ENCODE measurements around the gene TSPAN32.

Gene TSPAN32, protein sequence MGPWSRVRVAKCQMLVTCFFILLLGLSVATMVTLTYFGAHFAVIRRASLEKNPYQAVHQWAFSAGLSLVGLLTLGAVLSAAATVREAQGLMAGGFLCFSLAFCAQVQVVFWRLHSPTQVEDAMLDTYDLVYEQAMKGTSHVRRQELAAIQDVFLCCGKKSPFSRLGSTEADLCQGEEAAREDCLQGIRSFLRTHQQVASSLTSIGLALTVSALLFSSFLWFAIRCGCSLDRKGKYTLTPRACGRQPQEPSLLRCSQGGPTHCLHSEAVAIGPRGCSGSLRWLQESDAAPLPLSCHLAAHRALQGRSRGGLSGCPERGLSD

DNA sequence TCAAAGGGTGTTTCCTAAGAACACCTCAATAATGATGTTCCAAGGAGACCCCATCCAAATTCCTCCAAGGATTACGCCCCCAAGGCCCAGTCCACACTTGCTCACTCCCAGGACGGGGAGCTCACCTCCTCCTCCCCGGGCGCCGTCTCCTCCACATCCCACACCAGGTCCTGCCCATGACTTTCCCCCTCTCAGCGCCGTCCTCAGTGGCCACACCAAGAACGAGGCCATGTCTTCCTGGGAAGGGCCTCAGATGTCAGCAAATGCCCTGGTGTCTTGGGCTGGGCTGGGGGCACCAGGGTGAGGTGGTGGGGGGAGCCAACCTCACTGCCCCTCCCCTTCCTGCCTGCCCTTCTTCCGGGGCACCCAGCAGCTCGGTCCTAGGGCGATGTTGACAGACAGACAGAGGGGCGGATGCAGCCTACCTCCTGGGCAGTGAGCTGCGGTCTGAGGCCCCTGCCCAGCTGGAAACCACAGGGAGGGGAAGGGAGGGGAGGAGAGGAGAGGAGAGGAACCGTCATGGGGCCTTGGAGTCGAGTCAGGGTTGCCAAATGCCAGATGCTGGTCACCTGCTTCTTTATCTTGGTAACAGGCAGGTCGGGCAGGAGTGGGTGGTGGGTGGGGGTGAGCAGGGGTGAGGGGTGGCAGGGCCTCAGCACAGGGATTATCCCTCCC lies at the start of gene TSPAN32, which contains the start of gene C11orf21:
Gene TSPAN32 (plus strand): TSS at position 383 of the 675 bp plus-strand sequence. CDS start 137 bp downstream, at position 520.
Gene C11orf21 (minus strand): TSS at position 288 of the 675 bp plus-strand sequence. CDS start 110 bp downstream, at position 178.
- peak; percentile 78 for DNase-seq

- DNase-seq = no peak
These were observed 49.8 kb upstream of the TSPAN32 start for GRCh38 chr11:2252018-2252417.

DNA sequence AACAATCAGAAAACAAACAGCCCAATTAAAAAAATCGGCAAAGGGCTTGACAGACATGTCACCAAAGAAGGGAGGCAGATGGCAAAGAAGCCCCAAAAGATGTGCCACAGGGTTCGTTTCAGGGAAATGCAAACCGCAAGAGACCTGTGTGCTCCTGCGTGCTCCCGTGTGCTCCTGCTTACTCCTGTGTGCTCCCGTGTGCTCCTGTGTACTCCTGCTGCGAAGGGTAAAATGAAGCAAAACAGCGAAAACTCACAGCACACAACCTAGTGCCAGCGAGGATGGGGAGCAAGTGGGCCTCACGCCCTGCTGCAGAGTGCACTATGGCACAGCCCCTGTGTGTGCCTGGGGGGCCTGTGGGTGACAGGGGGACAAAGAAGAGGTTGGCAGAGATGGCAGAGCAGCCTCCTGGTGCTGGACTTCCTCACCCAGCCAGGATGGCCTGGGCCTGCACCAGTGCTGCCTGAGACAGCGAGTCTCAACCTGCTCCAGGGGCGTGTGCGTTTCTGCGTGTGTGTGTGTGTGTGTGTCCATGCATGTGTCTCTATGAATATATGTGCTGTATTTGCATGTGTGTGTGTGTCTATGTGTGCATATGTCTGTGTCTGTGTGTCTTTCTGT lies 45.4 kb upstream of the TSPAN32 start:
- no peak for DNase-seq

DNA sequence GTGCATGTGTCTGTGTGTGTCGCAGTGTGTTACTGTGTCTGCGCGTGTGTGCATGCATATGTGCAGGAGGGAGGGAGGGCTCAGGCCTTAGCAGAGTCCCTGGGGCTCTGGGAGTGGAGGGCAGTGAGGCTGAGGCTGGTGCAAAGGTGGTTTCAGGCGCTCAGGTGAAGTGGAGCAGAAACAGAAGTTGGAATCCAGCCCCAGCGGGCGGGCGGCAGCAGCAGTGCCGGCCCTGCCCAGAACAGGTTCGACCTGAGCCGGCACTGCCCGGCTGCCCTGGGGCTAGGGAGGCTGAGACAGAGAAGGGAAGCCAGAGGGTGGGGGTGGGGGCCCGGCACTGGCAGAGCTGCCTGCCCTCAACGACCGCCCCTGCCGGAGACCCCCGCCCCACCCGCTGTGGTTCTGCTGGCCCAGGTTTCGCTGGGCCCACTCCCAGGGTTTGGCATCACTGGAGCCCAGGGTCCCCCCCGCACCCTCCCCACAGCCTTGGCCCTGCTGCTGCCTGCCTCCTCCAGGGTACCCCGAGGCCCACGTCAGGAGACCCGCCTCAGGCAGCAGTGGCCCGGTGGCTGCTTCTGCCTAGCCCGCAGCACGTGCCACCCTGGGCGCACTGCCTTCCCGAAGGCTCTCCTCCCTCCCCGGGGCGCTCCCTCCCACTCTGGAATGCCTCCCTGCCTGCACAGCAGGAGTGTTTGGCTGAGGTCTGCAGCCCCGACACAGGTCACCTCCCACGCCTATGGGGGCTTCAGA lies 44.7 kb upstream of the TSPAN32 start:
- DNase-seq = no peak

GRCh38 chr11:2258501-2259465 lies 43.0 kb upstream of the TSPAN32 start:
- DNase-seq = no peak

DNA sequence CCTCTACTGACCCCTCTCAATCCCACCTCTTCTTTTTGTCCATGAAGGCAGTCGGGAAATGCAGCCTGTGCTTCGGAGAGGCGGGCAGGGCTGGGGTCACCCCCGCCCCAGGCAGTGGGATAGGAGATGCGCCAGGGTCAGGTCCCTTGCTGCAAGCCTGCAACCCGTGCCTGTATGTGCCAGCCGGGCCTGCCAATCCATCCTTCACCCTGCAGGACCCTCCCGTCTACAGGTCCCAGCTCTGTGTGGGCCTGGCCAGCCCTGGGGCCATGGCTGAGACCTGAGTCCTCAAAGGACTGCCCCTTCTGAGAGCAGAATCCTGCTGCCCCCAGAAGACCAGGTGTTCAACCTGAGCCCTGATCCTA lies 42.4 kb upstream of the TSPAN32 start:
- DNase-seq = no peak

DNA sequence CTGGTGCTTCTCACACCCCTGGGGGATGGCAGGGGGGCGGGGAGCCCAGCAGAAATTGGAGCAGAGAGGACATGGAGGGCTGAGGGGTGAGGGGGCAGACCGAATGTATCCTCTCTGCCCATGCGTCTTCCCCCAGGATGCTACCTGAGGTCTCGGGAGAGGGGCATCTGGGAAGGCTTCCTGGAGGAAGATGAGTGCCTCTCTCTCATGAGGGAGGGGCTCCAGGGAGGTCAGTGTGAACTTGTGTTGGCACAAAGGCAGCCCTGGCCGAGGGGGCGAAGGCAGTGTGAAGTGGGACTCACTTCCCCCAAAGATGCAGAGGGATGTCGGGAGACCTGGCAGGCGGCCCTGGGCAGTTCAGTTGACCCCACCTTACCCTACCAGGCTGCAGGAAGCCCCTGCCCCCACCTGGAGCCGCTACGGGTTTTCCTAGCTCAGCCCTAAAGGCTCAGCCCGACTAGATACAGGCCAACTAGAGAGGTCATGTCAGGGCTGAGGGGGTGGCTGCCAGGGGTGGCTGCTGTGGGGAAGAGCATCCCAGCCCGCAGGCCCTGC lies 41.8 kb upstream of the TSPAN32 start:
- DNase-seq = no peak

- no peak for DNase-seq
These were observed 41.1 kb upstream of the TSPAN32 start for GRCh38 chr11:2260491-2261364.

DNA sequence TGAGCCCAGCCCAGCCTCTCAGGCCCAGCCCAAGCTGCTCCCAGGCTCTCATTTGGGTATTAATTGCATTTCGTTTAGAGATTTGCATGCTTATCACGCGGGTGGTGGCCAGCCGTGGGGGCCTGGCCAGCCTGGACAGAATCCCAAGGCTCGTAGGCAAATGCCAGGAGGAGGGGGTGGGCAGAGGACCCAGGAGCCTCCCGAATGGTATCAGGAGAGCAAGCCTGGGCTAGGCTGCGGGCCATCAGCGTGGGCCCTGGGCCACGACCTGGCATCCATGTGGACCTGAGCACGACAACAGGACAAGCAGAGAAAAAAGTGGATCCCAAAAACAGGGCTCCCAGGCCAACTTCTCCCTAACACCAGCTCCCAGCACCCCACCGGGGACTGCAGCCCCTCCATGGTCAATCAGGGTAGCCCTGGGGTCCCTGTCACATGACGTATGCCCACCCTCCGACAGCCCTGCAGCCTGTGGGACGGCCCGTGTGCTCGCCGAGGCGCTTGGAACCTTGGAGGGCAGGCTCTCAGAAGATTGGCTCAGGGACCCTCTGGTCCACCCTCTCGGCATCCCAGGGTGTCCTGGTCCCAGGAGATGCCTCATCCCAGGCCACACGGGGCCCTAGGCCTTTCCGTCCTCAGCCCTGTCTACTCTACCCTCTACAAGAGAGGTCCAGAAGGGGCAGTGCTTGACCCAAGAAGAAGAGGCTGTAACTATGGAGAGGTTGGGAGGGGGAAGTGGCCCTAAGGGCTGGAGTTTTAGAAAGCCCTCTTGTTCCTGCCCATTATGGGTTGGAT lies 40.2 kb upstream of the TSPAN32 start:
- no peak for DNase-seq

DNA sequence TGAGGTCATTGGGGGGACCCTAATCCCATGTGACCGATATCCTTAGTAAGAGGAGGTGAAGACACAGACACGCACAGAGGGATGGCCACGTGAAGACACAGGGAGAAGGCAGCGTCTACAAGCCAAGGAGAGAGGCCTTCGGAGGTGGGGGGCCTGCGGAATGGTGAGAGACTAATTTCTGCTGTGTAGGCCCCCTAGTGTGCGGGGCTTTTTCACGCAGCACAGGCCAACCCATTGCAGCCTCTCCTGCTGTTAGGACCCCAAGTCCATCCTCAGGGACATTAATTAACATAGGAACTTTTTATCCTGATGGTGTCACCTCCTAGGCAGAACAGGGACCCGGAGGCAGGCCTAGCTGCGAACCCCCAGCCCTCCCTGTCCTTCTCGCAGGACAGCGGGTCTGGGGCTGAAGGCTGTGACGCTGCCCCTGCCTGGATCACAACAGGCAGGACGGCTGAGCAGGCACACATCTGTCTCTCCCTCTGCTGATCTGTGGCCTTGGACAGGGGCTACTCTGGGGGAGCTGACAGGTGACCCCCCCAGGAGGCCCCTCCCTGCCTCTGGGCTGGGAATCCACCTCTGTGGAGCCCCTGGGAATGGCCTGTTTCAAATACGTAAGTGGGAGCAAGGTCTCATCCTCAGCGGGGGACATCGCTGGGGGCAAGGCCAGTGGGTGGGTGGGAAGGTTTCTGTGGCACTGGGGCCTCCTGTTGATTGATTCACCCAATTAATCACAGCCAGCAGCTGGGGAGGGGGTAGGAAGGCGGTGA lies 39.3 kb upstream of the TSPAN32 start:
- no peak for DNase-seq

DNA sequence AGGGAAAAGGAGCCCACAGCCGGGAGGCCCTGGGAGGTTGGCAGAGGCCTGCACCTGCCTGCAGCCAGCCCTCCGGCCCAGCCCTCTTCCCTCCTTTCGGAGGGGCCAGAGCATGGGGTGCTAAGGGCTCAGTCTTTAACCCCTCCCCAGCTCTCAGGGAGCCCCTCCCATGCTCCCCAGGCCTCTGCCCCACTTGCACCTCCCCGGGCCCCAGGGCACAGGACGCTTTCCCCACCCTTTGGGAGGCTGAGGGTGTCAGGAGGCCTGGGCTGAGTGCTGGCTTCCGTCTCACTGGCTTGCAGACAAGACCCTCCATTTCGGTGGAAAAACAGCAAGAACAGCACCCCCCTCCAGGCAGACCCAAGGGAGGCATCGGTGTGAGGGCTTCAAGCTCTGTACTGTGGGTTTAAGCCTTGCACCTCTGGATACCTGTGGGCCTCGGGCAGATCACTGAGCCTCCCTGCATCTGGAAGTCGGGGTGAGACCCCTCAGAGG lies 38.7 kb upstream of the TSPAN32 start:
- DNase-seq = no peak

DNA sequence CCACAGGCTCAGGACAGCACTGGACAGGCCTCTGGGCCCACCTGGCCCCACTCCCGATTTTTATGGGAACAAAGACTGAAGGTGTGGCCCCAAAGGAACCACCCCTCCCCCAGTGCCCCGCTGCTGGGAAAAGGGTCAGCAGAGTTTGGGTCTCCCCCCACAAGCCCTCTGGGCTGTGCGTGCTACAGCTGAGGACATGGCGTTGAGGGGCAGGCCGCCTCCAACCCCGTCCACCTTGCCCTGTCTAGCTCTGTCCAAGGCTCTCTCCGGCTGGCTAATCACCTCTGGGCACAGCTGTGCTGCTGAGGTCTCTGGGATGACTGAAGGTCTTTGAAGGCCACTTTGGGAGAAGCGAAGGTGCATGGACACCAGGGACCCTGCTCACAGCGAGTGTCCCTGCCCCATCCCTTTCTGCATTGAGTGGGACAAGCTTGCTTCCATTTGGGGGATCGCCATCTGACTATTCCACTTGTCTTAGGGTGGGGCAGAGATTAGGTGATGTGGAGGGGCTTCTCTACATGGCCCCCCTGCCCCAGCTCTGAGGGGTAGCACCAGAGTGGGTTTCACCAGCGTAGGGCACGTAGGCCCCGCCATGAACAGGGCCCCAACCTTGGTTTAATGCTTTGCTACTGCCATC lies 38.0 kb upstream of the TSPAN32 start:
- DNase-seq = no peak

DNA sequence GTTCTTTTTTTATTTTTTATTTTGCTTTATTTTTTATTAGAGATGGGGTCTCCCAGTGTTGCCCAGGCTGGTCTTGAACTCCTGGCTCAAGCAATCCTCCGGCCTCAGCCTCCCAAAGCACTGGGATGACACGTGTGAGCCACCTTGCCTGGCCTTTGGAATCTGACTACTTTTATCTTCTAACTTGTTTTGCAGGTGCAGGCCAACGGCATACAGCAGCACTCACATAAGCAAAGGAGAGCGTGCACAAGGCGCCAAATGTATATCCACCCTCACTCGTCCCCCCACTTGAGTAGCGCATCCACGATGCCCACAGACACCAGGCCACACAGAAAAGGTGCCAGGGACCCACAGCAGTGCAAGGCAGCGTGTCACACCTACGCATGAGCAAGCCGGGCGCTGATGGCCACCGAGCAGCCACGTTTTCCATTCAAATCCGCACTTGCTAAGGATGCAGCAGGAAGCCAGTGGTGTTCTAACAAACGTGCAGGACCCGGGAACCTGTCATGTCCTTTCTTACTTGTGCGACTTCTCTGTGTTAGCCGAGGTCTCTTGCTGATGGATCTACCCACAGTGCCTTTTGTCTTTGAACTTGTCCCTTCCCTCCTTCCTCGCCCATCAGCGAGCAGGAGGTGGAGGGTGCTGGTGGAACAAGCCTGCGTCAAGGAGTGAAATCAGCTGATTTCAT lies 37.3 kb upstream of the TSPAN32 start:
- no peak for DNase-seq

DNA sequence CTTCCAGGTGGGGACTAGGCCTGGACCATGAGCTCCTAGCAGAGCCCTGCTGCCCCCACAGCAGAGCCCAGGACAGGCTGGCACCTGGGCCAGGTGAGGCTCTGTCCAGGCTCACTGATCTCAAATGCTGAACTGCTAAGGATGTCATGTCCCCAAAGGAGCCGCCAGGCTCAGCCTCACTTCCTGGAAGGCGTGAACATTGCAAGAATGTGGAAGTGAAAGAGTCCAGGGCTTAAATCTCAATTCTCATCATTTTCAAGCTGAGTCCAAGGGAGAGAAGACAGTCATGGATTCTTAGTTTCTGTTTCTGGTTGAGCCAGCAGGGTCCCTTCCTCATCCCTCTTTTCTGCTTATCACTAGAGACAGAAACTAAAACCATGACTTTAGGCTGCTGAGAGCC lies 36.4 kb upstream of the TSPAN32 start:
- peak; percentile 63 for DNase-seq

GRCh38 chr11:2265854-2266585 lies 35.8 kb upstream of the TSPAN32 start:
- no peak for DNase-seq

- no peak for DNase-seq
These were observed 35.1 kb upstream of the TSPAN32 start for GRCh38 chr11:2266586-2267305.
